Measurements from ENCODE around the gene TTC39A.

DNA sequence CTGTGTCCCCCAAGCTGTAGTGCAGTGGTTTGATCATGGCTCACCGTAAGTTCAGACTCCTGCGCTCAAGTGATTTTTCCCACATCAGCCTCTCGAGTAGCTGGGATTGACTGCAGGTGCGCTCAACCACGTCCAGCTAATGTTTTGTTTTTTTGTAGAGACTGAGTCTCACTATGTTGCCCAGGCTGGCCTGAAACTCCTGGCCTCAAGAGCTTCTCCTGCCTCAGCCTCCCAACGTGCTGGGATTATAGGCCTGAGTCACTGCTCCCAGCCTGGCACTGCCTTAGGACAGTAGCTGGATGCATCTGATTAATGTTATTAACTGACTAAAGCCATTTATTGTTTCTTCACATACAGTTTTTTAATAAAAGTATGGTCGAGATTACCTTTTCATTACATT lies 54.1 kb downstream of the TTC39A start:
- TF ChIP-seq FOXP2 (optimal IDR thresholded peaks at IDR 0.05; ENCODE audit: borderline replicate concordance, extremely low read depth, extremely low read length, insufficient read depth) (no peak), POLR2AphosphoS5 (IDR thresholded peaks at IDR 0.05; ENCODE audit: low read depth, low read length) (no peak), TAF1 (IDR thresholded peaks at IDR 0.05; ENCODE audit: borderline replicate concordance, insufficient read depth, low read length) (no peak), SIN3A (IDR thresholded peaks at IDR 0.05; ENCODE audit: borderline replicate concordance, insufficient read depth, low read length) (no peak)
- TF ChIP-seq, protein P1, sequence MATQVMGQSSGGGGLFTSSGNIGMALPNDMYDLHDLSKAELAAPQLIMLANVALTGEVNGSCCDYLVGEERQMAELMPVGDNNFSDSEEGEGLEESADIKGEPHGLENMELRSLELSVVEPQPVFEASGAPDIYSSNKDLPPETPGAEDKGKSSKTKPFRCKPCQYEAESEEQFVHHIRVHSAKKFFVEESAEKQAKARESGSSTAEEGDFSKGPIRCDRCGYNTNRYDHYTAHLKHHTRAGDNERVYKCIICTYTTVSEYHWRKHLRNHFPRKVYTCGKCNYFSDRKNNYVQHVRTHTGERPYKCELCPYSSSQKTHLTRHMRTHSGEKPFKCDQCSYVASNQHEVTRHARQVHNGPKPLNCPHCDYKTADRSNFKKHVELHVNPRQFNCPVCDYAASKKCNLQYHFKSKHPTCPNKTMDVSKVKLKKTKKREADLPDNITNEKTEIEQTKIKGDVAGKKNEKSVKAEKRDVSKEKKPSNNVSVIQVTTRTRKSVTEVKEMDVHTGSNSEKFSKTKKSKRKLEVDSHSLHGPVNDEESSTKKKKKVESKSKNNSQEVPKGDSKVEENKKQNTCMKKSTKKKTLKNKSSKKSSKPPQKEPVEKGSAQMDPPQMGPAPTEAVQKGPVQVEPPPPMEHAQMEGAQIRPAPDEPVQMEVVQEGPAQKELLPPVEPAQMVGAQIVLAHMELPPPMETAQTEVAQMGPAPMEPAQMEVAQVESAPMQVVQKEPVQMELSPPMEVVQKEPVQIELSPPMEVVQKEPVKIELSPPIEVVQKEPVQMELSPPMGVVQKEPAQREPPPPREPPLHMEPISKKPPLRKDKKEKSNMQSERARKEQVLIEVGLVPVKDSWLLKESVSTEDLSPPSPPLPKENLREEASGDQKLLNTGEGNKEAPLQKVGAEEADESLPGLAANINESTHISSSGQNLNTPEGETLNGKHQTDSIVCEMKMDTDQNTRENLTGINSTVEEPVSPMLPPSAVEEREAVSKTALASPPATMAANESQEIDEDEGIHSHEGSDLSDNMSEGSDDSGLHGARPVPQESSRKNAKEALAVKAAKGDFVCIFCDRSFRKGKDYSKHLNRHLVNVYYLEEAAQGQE (IDR thresholded peaks at IDR 0.05; ENCODE audit: insufficient read depth in 1 of 2, low read depth in 2 of 2, low read length in 2 of 2) = no peak

Measured in PFSK-1 (cell line).